ES-I3 (cell line): ENCODE measurements around the gene PSD4.

ENCODE experiments used
- H3K36me3 ChIP-seq: 2 replicates; pipeline ENCODE4 v1.6.1; 2013; ENCODE audit warnings: mild to moderate bottlenecking, low read length, control low read depth, moderate library complexity; ENCODE audit not compliant: insufficient read depth
- H3K4me1 ChIP-seq: 2 replicates; pipeline ENCODE4 v1.6.1; 2013; ENCODE audit warnings: mild to moderate bottlenecking, control low read depth, low read length; ENCODE audit not compliant: insufficient read depth
- H3K9ac ChIP-seq: 2 replicates; pipeline ENCODE4 v1.6.1; 2013; ENCODE audit warnings: low read depth, mild to moderate bottlenecking, low read length, moderate library complexity
- H3K9me3 ChIP-seq: 2 replicates; pipeline ENCODE4 v1.6.1; 2013; ENCODE audit warnings: mild to moderate bottlenecking, low read length, moderate library complexity; ENCODE audit not compliant: control insufficient read depth, insufficient read depth

PSD4 gene

GRCh38 chr2:113198790-113199612 is 25.2 kb downstream of the PSD4 start:
- H3K9ac ChIP-seq: peak overlapping the region; percentile 53; the same call in 1 of the 2 replicates
- peaks cover under 1% of the 10 kb centered on the region; the same call in 1 of the 2 replicates for H3K4me1 ChIP-seq
- H3K36me3 ChIP-seq: no peaks in the 10 kb centered on the region
- no peaks in the 10 kb centered on the region for H3K9me3 ChIP-seq

- Histone ChIP-seq H3K9me3 (no peaks in the 10 kb centered on the region), H3K9ac (no peak overlapping the region), H3K4me1 (peaks cover 4% of the 10 kb centered on the region; the same call in 1 of the 2 replicates), H3K36me3 (no peaks in the 10 kb centered on the region)
Measured at GRCh38 chr2:113200236-113200635, 26.5 kb downstream of the PSD4 start.

GRCh38 chr2:113200736-113201490 is 27.1 kb downstream of the PSD4 start:
- peaks cover 4% of the 10 kb centered on the region; the same call in 1 of the 2 replicates for H3K4me1 ChIP-seq
- no peaks in the 10 kb centered on the region for H3K36me3 ChIP-seq
- H3K9ac ChIP-seq: no peak overlapping the region
- H3K9me3 ChIP-seq: no peaks in the 10 kb centered on the region

GRCh38 chr2:113201496-113202304 is 27.9 kb downstream of the PSD4 start:
- Histone ChIP-seq H3K4me1 (peaks cover 4% of the 10 kb centered on the region; the same call in 1 of the 2 replicates), H3K36me3 (no peaks in the 10 kb centered on the region), H3K9ac (no peak overlapping the region), H3K9me3 (no peaks in the 10 kb centered on the region)

- H3K9me3 ChIP-seq: no peaks in the 10 kb centered on the region
- no peaks in the 10 kb centered on the region for H3K36me3 ChIP-seq
- H3K4me1 ChIP-seq: peaks cover 4% of the 10 kb centered on the region; the same call in 1 of the 2 replicates
- no peak overlapping the region for H3K9ac ChIP-seq
Measured at GRCh38 chr2:113202305-113203216, 28.8 kb downstream of the PSD4 start.

- no peaks in the 10 kb centered on the region for H3K9me3 ChIP-seq
- no peaks in the 10 kb centered on the region for H3K36me3 ChIP-seq
- no peak overlapping the region for H3K9ac ChIP-seq
- H3K4me1 ChIP-seq: peaks cover 4% of the 10 kb centered on the region; the same call in 1 of the 2 replicates
Measured at GRCh38 chr2:113203217-113203530, 29.4 kb downstream of the PSD4 start.

GRCh38 chr2:113203901-113204519 is 30.2 kb downstream of the PSD4 start:
- H3K36me3 ChIP-seq: no peaks in the 10 kb centered on the region
- no peaks in the 10 kb centered on the region for H3K9me3 ChIP-seq
- H3K4me1 ChIP-seq: peaks cover 4% of the 10 kb centered on the region; the same call in 1 of the 2 replicates
- no peak overlapping the region for H3K9ac ChIP-seq

- no peaks in the 10 kb centered on the region for H3K36me3 ChIP-seq
- peaks cover 5% of the 10 kb centered on the region for H3K4me1 ChIP-seq
- H3K9me3 ChIP-seq: no peaks in the 10 kb centered on the region
- no peak overlapping the region for H3K9ac ChIP-seq
Measured at GRCh38 chr2:113206251-113206650, 32.5 kb downstream of the PSD4 start.

- Histone ChIP-seq H3K4me1 (peaks cover 13% of the 10 kb centered on the region), H3K9me3 (no peaks in the 10 kb centered on the region), H3K36me3 (no peaks in the 10 kb centered on the region), H3K9ac (no peak overlapping the region)
Measured at GRCh38 chr2:113207021-113207420, 33.2 kb downstream of the PSD4 start.

- H3K4me1 ChIP-seq: peaks cover 15% of the 10 kb centered on the region
- H3K9me3 ChIP-seq: no peaks in the 10 kb centered on the region
- no peaks in the 10 kb centered on the region for H3K36me3 ChIP-seq
- no peak overlapping the region for H3K9ac ChIP-seq
Measured at GRCh38 chr2:113208396-113208795, 34.6 kb downstream of the PSD4 start.

GRCh38 chr2:113209011-113209645 is 35.4 kb downstream of the PSD4 start:
- peaks cover 16% of the 10 kb centered on the region for H3K4me1 ChIP-seq

GRCh38 chr2:113209646-113210171 is 35.9 kb downstream of the PSD4 start:
- H3K36me3 ChIP-seq: no peaks in the 10 kb centered on the region
- no peak overlapping the region for H3K9ac ChIP-seq
- H3K4me1 ChIP-seq: peaks cover 14% of the 10 kb centered on the region
- H3K9me3 ChIP-seq: no peaks in the 10 kb centered on the region

More at GRCh38 chr2:113209011-113209645, 35.4 kb downstream of the PSD4 start:
- Histone ChIP-seq H3K9me3 (no peaks in the 10 kb centered on the region), H3K36me3 (no peaks in the 10 kb centered on the region), H3K9ac (no peak overlapping the region)
